Measurements from ENCODE around the gene CABYR.

CABYR gene

DNA sequence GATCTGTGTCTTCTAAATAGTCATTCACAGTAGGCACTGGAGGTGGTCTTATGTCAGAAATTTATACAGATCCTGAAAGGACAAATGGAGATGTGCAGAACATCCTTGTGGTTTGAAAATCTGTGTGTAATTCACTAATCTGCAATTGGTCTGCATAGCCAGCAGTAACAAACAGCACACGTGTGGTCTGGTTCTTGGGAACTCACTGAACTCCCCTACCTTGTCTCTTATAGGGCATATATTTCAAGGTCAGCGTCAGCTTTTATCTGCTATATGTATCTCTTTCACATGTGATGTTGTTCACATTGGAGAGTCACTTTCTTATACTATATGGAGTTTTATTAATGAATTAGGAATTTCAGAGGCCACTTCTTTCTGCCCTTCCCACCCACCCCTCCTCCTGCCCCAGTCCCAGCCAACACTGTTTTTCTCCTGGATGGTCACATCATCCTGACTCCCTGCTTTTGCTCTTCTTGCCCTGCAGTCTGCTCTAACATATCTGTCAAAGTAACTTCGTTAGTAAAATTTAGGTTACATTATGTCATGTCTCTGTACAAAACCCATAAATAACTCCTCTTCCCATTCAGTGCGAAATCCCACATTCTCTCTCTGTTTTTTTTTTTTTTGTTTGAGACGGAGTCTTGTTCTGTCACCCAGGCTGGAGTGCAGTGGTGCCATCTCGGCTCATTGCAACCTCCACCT is 35.4 kb upstream of the CABYR start:
- TF ChIP-seq, protein P1, sequence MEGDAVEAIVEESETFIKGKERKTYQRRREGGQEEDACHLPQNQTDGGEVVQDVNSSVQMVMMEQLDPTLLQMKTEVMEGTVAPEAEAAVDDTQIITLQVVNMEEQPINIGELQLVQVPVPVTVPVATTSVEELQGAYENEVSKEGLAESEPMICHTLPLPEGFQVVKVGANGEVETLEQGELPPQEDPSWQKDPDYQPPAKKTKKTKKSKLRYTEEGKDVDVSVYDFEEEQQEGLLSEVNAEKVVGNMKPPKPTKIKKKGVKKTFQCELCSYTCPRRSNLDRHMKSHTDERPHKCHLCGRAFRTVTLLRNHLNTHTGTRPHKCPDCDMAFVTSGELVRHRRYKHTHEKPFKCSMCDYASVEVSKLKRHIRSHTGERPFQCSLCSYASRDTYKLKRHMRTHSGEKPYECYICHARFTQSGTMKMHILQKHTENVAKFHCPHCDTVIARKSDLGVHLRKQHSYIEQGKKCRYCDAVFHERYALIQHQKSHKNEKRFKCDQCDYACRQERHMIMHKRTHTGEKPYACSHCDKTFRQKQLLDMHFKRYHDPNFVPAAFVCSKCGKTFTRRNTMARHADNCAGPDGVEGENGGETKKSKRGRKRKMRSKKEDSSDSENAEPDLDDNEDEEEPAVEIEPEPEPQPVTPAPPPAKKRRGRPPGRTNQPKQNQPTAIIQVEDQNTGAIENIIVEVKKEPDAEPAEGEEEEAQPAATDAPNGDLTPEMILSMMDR (IDR thresholded peaks at IDR 0.05; ENCODE audit: low read depth, low read length), result no peak

DNA sequence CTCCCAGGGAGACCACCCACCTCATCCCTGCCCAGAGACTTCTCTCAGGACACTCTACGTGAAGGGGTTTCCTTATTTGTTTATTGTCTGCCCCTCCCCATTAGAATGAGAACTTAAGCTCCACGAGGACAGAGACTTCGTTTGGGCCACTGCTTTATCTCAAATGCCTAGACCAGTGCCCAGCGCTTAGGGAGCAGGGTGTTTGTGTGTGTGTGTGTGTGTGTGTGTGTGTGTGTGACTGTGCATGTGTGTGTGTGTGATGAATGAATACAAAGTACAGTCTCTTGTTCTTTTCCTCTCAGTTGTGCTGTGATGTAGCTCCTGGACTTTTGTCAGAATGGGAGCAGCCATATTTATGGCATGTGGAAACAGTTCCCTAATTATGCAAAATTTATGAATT is 34.4 kb upstream of the CABYR start:
- no peak for DNase-seq (ENCODE audit: low read depth in 2 of 2)
- TF ChIP-seq, protein P1 (IDR thresholded peaks at IDR 0.05; ENCODE audit: low read depth, low read length), result no peak
- H3K4me3 ChIP-seq (replicated peaks in 1 of 2; ENCODE audit: low read depth in 2 of 2, low read length in 2 of 2), result no peak overlapping the region

More for the DNA sequence above, 35.4 kb upstream of the CABYR start:
- peak in 1 of 2 donors; percentile 15 for DNase-seq (ENCODE audit: low read depth in 2 of 2)
- no peak overlapping the region for H3K4me3 ChIP-seq (replicated peaks in 1 of 2; ENCODE audit: low read depth in 2 of 2, low read length in 2 of 2)

DNA sequence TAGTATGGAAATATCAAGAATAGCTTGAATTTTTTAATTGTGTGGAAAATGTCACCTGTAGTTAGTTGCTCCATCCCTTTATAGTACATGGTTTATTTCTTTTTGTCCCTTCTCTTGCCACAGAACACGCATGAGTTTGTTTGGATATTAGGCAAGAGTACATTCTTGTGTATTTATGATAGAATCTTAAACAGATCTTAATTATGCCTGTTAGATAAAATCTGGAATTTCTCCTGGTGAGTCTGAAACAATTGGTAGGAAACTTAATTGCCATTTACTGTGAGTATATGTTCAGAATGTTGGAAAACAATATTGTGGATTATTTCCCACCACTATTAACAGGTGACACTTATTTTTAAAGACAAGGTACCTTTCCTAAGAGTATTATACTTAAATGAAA is 30.2 kb upstream of the CABYR start:
- DNase-seq (ENCODE audit: low read depth in 2 of 2), result no peak
- no peak overlapping the region for H3K4me3 ChIP-seq (replicated peaks in 1 of 2; ENCODE audit: low read depth in 2 of 2, low read length in 2 of 2)
- TF ChIP-seq, protein P1 (IDR thresholded peaks at IDR 0.05; ENCODE audit: low read depth, low read length), result no peak

DNA sequence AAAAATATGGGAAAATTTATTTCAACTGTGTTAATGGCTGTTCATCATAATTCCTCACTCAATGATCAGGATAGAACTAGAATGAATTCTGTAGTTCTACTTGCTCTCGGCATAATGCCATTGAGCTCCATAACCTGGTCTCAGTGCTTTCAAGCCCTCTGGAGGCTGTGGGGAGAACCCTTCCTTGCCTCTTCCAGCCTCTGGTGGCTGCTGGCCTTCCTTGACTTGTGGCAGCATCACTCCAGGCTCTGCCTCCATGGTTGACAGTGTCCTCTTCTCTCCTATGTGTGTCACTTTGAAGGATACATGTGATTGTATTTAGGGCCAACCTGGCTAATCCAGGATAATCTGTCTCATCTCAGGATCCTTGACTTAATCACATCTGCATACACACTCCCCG is 26.9 kb upstream of the CABYR start:
- TF ChIP-seq, protein P1 (IDR thresholded peaks at IDR 0.05; ENCODE audit: low read depth, low read length), result no peak
- no peak overlapping the region for H3K4me3 ChIP-seq (replicated peaks in 1 of 2; ENCODE audit: low read depth in 2 of 2, low read length in 2 of 2)
- no peak for DNase-seq (ENCODE audit: low read depth in 2 of 2)

DNA sequence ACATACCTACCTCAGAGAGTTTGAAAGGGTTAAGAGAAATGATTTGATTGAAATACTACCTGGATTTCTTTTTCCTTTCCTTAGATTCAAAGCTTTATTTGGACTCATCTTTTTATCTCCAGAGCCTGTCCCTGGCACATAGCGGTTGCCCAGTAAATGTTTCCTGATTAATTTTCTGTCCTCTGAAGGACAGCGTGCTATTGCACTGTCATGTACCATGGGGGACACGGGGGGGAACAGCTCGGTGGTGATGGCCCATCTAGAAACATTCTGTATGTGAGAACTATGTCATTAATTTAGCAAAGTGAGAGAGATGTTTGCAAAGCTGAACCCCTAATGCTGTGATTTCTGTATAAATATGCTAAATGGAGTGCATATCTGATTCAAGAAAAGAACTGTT is 26.4 kb upstream of the CABYR start:
- no peak overlapping the region for H3K4me3 ChIP-seq (replicated peaks in 1 of 2; ENCODE audit: low read depth in 2 of 2, low read length in 2 of 2)
- TF ChIP-seq, protein P1 (IDR thresholded peaks at IDR 0.05; ENCODE audit: low read depth, low read length), result no peak
- no peak for DNase-seq (ENCODE audit: low read depth in 2 of 2)

DNA sequence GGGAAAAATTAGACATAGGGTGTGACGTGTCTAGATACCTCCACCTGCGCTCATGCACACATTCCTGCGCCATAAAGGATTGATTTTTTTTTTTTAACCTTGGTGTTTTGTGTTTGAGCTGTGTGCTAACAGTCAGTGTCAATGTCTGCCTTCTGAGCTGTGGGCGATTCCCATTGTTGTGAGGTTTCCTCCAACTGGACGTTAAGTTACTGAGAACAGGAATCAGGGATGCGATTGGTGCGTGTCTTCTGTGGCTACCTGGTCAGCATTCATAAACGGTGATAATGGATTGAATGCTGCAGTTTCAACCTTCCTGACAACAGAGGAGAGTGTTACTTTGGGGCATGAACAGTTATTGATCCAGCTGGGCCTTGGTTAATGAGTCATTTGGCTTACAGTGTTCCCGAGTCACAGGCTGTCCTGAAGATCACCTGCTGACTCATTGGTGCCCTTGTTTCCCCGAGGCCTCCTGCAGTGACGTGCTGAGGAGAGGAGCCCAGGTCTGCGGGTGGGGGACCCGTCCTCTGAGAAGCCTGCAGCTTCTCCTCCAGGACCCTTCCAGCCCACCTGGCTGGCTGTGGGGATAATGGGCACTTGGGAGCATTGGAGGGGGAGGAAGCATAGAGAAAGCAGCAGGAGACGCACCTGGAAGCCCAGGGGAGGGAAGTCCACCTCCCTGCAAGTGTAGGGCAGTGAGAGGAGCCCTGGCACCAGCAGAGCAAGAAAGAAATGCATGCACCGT is 25.8 kb upstream of the CABYR start:
- peak in 1 of 2 donors; percentile 57 for DNase-seq (ENCODE audit: low read depth in 2 of 2)
- TF ChIP-seq, protein P1 (IDR thresholded peaks at IDR 0.05; ENCODE audit: low read depth, low read length), result no peak
- no peak overlapping the region for H3K4me3 ChIP-seq (replicated peaks in 1 of 2; ENCODE audit: low read depth in 2 of 2, low read length in 2 of 2)
